CD14-positive monocyte (primary cell): Measurements from ENCODE around the gene KBTBD12. TPM values are rescaled to one million over a fixed set of nuclear protein-coding genes. Genes with fewer than 3 reads are reported as not detected.
A peak's percentile ranks its signal among the peaks of the same experiment; 100 is the strongest.

Experiments
- DNase-seq, 3 donors: peaks; one replicate each; pipeline ENCODE4 v3.0.0-alpha.2; 2011 to 2022
- H2AFZ ChIP-seq: 2 replicates; pipeline ENCODE4 v1.6.0; 2012; ENCODE audit warnings: mild to moderate bottlenecking, low read depth, low read length, inconsistent platforms; ENCODE audit not compliant: insufficient read depth, poor library complexity, severe bottlenecking
- H3K27ac ChIP-seq, 2 donors: 1 replicate in 1 of 2; 2 replicates in 1 of 2; pipeline ENCODE4 v1.5.1; 2012 to 2013; ENCODE audit warnings: low read length in 2 of 2, control low read depth in 1 of 2, inconsistent platforms in 1 of 2, low read depth in 1 of 2, mild to moderate bottlenecking in 1 of 2
- H3K27me3 ChIP-seq, 2 donors: one replicate each; pipeline versions ENCODE4 v1.6.0 to v1.6.1; 2011 to 2013; ENCODE audit warnings: low read length in 2 of 2; ENCODE audit not compliant: control insufficient read depth in 2 of 2, insufficient read depth in 2 of 2
- H3K36me3 ChIP-seq, 2 donors: replicated peaks in 1 of 2; 1 replicate in 1 of 2; 2 replicates in 1 of 2; pipeline versions ENCODE4 v1.5.1 to v1.6.1; 2012 to 2013; ENCODE audit warnings: low read length in 2 of 2, control low read depth in 1 of 2, inconsistent platforms in 1 of 2, mild to moderate bottlenecking in 1 of 2; ENCODE audit not compliant: insufficient read depth in 2 of 2, control insufficient read depth in 1 of 2
- H3K4me1 ChIP-seq, 2 donors: 1 replicate in 1 of 2; 2 replicates in 1 of 2; pipeline versions ENCODE4 v1.5.1 to v1.6.1; 2012 to 2013; ENCODE audit warnings: low read length in 2 of 2, control low read depth in 1 of 2, inconsistent platforms in 1 of 2, mild to moderate bottlenecking in 1 of 2, moderate library complexity in 1 of 2; ENCODE audit not compliant: insufficient read depth in 2 of 2, control insufficient read depth in 1 of 2
- H3K4me2 ChIP-seq: replicated peaks from 2 replicates; pipeline ENCODE3; 2012; ENCODE audit warnings: low read length, moderate library complexity, mild to moderate bottlenecking; ENCODE audit not compliant: poor library complexity, severe bottlenecking; ENCODE audit errors: extremely low read depth
- H3K4me3 ChIP-seq, 3 experiments: fragments of 200-600 bp in 1 of 3; sonication (generic) in 1 of 3; replicated peaks in 1 of 3; 1 replicate in 2 of 3; 2 replicates in 1 of 3; pipeline ENCODE4 v1.5.1; 2011 to 2013; ENCODE audit warnings: low read length in 3 of 3, mild to moderate bottlenecking in 3 of 3, control low read depth in 2 of 3, low read depth in 2 of 3, inconsistent platforms in 1 of 3, moderate library complexity in 1 of 3
- H3K79me2 ChIP-seq: 2 replicates; pipeline ENCODE4 v1.6.0; 2012; ENCODE audit warnings: mild to moderate bottlenecking, control low read depth, inconsistent platforms, low read length, moderate library complexity; ENCODE audit not compliant: insufficient read depth
- H3K9ac ChIP-seq: 2 replicates; pipeline ENCODE4 v1.6.0; 2017; ENCODE audit warnings: low read length, mild to moderate bottlenecking; ENCODE audit not compliant: insufficient read depth, poor library complexity, severe bottlenecking
- H3K9me3 ChIP-seq, 2 donors: replicated peaks in 1 of 2; 1 replicate in 1 of 2; 2 replicates in 1 of 2; pipeline versions ENCODE4 v1.5.1 to v1.6.1; 2012 to 2013; ENCODE audit warnings: low read length in 2 of 2, control low read depth in 1 of 2; ENCODE audit not compliant: control insufficient read depth in 1 of 2, insufficient read depth in 1 of 2
- H4K20me1 ChIP-seq: 2 replicates; pipeline ENCODE4 v1.6.0; 2012; ENCODE audit warnings: mild to moderate bottlenecking, low read length, control low read depth, moderate library complexity; ENCODE audit not compliant: insufficient read depth
- H3K27ac Mint-ChIP-seq, 7 donors: one replicate each; pipeline ENCODE4 v1.8.0; 2020; ENCODE audit warnings: mild to moderate bottlenecking in 7 of 7, mixed read lengths in 7 of 7, moderate library complexity in 6 of 7, inconsistent platforms in 2 of 7
- H3K27me3 Mint-ChIP-seq, 3 donors: one replicate each; pipeline ENCODE4 v1.8.0; 2021 to 2022; ENCODE audit warnings: low read depth in 3 of 3, mild to moderate bottlenecking in 3 of 3, mixed read lengths in 3 of 3, moderate library complexity in 3 of 3, inconsistent platforms in 1 of 3
- H3K36me3 Mint-ChIP-seq, 2 donors: one replicate each; pipeline ENCODE4 v1.8.0; 2020; ENCODE audit warnings: mixed read lengths in 2 of 2, inconsistent platforms in 1 of 2, mild to moderate bottlenecking in 1 of 2
- H3K4me1 Mint-ChIP-seq: one replicate; pipeline ENCODE4 v1.8.0; 2020; ENCODE audit warnings: mild to moderate bottlenecking, mixed read lengths
- H3K4me3 Mint-ChIP-seq, 2 donors: one replicate each; pipeline ENCODE4 v1.8.0; 2020; ENCODE audit warnings: mild to moderate bottlenecking in 2 of 2, mixed read lengths in 2 of 2, moderate library complexity in 1 of 2
- H3K9me3 Mint-ChIP-seq, 7 donors: one replicate each; pipeline ENCODE4 v1.8.0; 2020 to 2022; ENCODE audit warnings: mixed read lengths in 7 of 7, mild to moderate bottlenecking in 6 of 7, moderate library complexity in 6 of 7, inconsistent platforms in 2 of 7
- CTCF ChIP-seq: fragments of 200-600 bp; IDR thresholded peaks from one replicate; pipeline ENCODE4 v1.8.0; 2022; ENCODE audit warnings: antibody characterized with exemption, mild to moderate bottlenecking
- WGBS: methylation state at CpG from one replicate; pipeline ENCODE4 v1.1.5; 2013; ENCODE audit warnings: missing lambda C conversion rate; ENCODE audit not compliant: insufficient coverage; 5-methylcytosine and 5-hydroxymethylcytosine counted together
- intact Hi-C, 2 donors: fragments of 100-400 bp; cut with micrococcal nuclease; formaldehyde crosslinking; loops; one replicate each; pipeline versions ENCODE4 v1.15.0 to v1.15.1; 2023
- polyA plus RNA-seq, 3 donors: library from polyadenylated mRNA; depleted of rRNA in 1 of 3; unstranded in 2 of 3; stranded (reverse) in 1 of 3; fragments of 300-500 nt in 2 of 3; fragments of >200 nt in 1 of 3; fragmentation: Illumina TruSeq in 2 of 3; gene quantifications; 1 replicate in 2 of 3; 2 replicates in 1 of 3; pipeline ENCODE4 v1.2.3, GENCODE V29; 2012 to 2021

Gene KBTBD12
- polyA plus RNA-seq, 3 donors, result not detected

GRCh38 chr3:127914584-127914983 lies 448 bp upstream of the KBTBD12 start:
- DNase-seq, result no peak
- Histone ChIP-seq H3K36me3 (no peaks in the 10 kb centered on the region), H2AFZ (no peak overlapping the region), H3K27ac (no peak overlapping the region), H4K20me1 (no peaks in the 10 kb centered on the region), H3K4me1 (peaks cover 17 to 41% of the 10 kb centered on the region in 2 donors), H3K9me3 (peaks cover 6 to 16% of the 10 kb centered on the region in 2 donors), H3K27me3 (peaks cover 31 to 41% of the 10 kb centered on the region in 2 donors), H3K9ac (no peak overlapping the region), H3K4me3 (peak overlapping the region in 1 of 3 experiments; percentile 54), H3K79me2 (no peaks in the 10 kb centered on the region), H3K4me2 (peak overlapping the region; percentile 57)
- no peak for TF ChIP-seq CTCF
- Mint-ChIP-seq H3K36me3 (peaks cover 4 to 12% of the 10 kb centered on the region in 2 donors), H3K9me3 (peaks cover 7 to 22% (median 16%) of the 10 kb centered on the region in 7 donors), H3K4me3 (peak overlapping the region; percentile 62 to 89), H3K27ac (peak overlapping the region in 1 of 7 donors; percentile 70), H3K4me1 (peaks cover 44% of the 10 kb centered on the region), H3K27me3 (peaks cover 50 to 61% (median 54%) of the 10 kb centered on the region in 3 donors)
- intact Hi-C loops, result no loop called here
- no CpG with 5 or more reads among the region's 8 CpGs for WGBS

GRCh38 chr3:127915937-127916493 lies 983 bp downstream of the KBTBD12 start:
- Mint-ChIP-seq H3K4me1 (peaks cover 29% of the 10 kb centered on the region), H3K36me3 (peaks cover 4 to 12% of the 10 kb centered on the region in 2 donors), H3K9me3 (peaks cover 7 to 20% (median 15%) of the 10 kb centered on the region in 7 donors), H3K27me3 (peaks cover 46 to 59% (median 52%) of the 10 kb centered on the region in 3 donors), H3K4me3 (peak overlapping the region in 1 of 2 donors; percentile 89), H3K27ac (no peak overlapping the region)
- H3K9me3 ChIP-seq, result peaks cover 6 to 16% of the 10 kb centered on the region in 2 donors
- no peak overlapping the region for H3K4me3 ChIP-seq
- no peaks in the 10 kb centered on the region for H4K20me1 ChIP-seq
- H3K9ac ChIP-seq, result no peak overlapping the region
- peaks cover 17 to 27% of the 10 kb centered on the region in 2 donors for H3K4me1 ChIP-seq
- 93% methylated on average over 10 of the region's 10 CpGs for WGBS
- intact Hi-C loops, result no loop called here
- TF ChIP-seq CTCF, result no peak
- H3K27me3 ChIP-seq, result peaks cover 31 to 41% of the 10 kb centered on the region in 2 donors
- H2AFZ ChIP-seq, result no peak overlapping the region
- no peaks in the 10 kb centered on the region for H3K36me3 ChIP-seq
- H3K27ac ChIP-seq, result no peak overlapping the region
- no peak overlapping the region for H3K4me2 ChIP-seq
- DNase-seq, result no peak
- H3K79me2 ChIP-seq, result no peaks in the 10 kb centered on the region
